SK-N-SH (cell line): ENCODE results near the gene BRD4.

Experiments
- CTCF ChIP-seq: fragments of 200-600 bp; sonication (generic); IDR thresholded peaks from 2 replicates; pipeline ENCODE4 v1.6.1; 2017; ENCODE audit warnings: antibody characterized with exemption, mild to moderate bottlenecking, moderate library complexity
- MAX ChIP-seq: IDR thresholded peaks from 2 replicates; pipeline ENCODE4 v1.4.0; 2012; ENCODE audit warnings: low read depth
- REST ChIP-seq: IDR thresholded peaks from 2 replicates; pipeline ENCODE4 v1.6.1; 2012; ENCODE audit warnings: mild to moderate bottlenecking, low read depth, low read length, moderate library complexity
- RFX5 ChIP-seq: IDR thresholded peaks from 2 replicates; pipeline ENCODE4 v1.6.1; 2012; ENCODE audit warnings: mild to moderate bottlenecking, improper control_type of control experiment, low read length
- RXRA ChIP-seq: IDR thresholded peaks from 2 replicates; pipeline ENCODE4 v1.4.0; 2012; ENCODE audit warnings: low read depth, mild to moderate bottlenecking, borderline replicate concordance
- SMC3 ChIP-seq: IDR thresholded peaks from 2 replicates; pipeline ENCODE4 v1.6.1; 2012; ENCODE audit warnings: low read depth, low read length, improper control_type of control experiment

- TF ChIP-seq CTCF (no peak), MAX (no peak), REST (no peak), RXRA (no peak), SMC3 (no peak), RFX5 (no peak)
Observed at GRCh38 chr19:15244106-15244803, 88.1 kb downstream of the BRD4 start.
